Neural progenitor cell (in vitro differentiated cells): ENCODE data around the gene AFF3. TPM values are rescaled to one million over a fixed set of nuclear protein-coding genes. Genes with fewer than 3 reads are reported as not detected.
"Not testable (repeated sequence)": the region's sequence is repeated elsewhere in the genome, so short reads cannot be mapped to it uniquely, and the experiment has no call there.

Experiments used
- DNase-seq: peaks from one replicate; pipeline ENCODE4 v3.0.0-alpha.2; 2016; ENCODE audit warnings: low spot score
- H2AFZ ChIP-seq: fragments of 200-600 bp; sonication (generic); replicated peaks from 2 replicates; pipeline ENCODE4 v1.6.1; 2016; ENCODE audit warnings: antibody characterized with exemption
- H3F3A ChIP-seq: fragments of 200-600 bp; sonication (generic); 2 replicates; pipeline ENCODE4 v1.6.1; 2016; ENCODE audit warnings: antibody characterized with exemption, low read depth
- H3K27ac ChIP-seq: fragments of 200-600 bp; sonication (generic); 2 replicates; pipeline ENCODE4 v1.5.1; 2016; ENCODE audit warnings: mild to moderate bottlenecking
- H3K27me3 ChIP-seq: fragments of 200-600 bp; sonication (generic); 2 replicates; pipeline ENCODE4 v1.6.1; 2016; ENCODE audit warnings: mild to moderate bottlenecking, moderate library complexity
- H3K36me3 ChIP-seq: fragments of 200-600 bp; sonication (generic); 2 replicates; pipeline ENCODE4 v1.5.1; 2016
- H3K4me1 ChIP-seq: fragments of 200-600 bp; sonication (generic); 2 replicates; pipeline ENCODE4 v1.6.1; 2016; ENCODE audit warnings: mixed run types
- H3K4me2 ChIP-seq: fragments of 200-600 bp; sonication (generic); 2 replicates; pipeline ENCODE4 v1.6.1; 2016
- H3K4me3 ChIP-seq: fragments of 200-600 bp; sonication (generic); 2 replicates; pipeline ENCODE4 v1.5.1; 2016
- H3K79me2 ChIP-seq: fragments of 200-600 bp; sonication (generic); 2 replicates; pipeline ENCODE4 v1.6.1; 2016; ENCODE audit warnings: low read depth
- H3K9ac ChIP-seq: fragments of 200-600 bp; sonication (generic); 2 replicates; pipeline ENCODE4 v1.6.1; 2016
- H3K9me3 ChIP-seq: fragments of 200-600 bp; sonication (generic); 2 replicates; pipeline ENCODE4 v1.5.1; 2016; ENCODE audit warnings: low read depth
- H4K20me1 ChIP-seq: fragments of 200-600 bp; sonication (generic); 2 replicates; pipeline ENCODE4 v1.6.1; 2016; ENCODE audit warnings: low read depth
- H3K27ac Mint-ChIP-seq: 3 replicates; pipeline ENCODE4 v1.8.0; 2021; ENCODE audit warnings: mixed read lengths
- H3K27me3 Mint-ChIP-seq: 2 replicates; pipeline ENCODE4 v1.8.0; 2022; ENCODE audit warnings: low read depth, mild to moderate bottlenecking, inconsistent platforms, moderate library complexity, mixed read lengths; ENCODE audit not compliant: insufficient read depth
- H3K36me3 Mint-ChIP-seq: 3 replicates; pipeline ENCODE4 v1.8.0; 2021; ENCODE audit warnings: mixed read lengths
- H3K4me1 Mint-ChIP-seq: 3 replicates; pipeline ENCODE4 v1.8.0; 2021; ENCODE audit warnings: mixed read lengths
- H3K4me3 Mint-ChIP-seq: 3 replicates; pipeline ENCODE4 v1.8.0; 2021; ENCODE audit warnings: mild to moderate bottlenecking, moderate library complexity, mixed read lengths
- H3K9me3 Mint-ChIP-seq: 3 replicates; pipeline ENCODE4 v1.8.0; 2020; ENCODE audit warnings: mixed read lengths
- EZH2 ChIP-seq: fragments of 200-600 bp; sonication (generic); IDR thresholded peaks from 2 replicates; pipeline ENCODE4 v1.6.1; 2017; ENCODE audit warnings: antibody characterized with exemption, mild to moderate bottlenecking, moderate library complexity
- EZH2phosphoT487 ChIP-seq: fragments of 200-600 bp; sonication (generic); IDR thresholded peaks from 2 replicates; pipeline ENCODE4 v1.6.1; 2017; ENCODE audit warnings: antibody characterized with exemption
- total RNA-seq: library from RNA; depleted of rRNA; stranded (reverse); fragments of >200 nt; gene quantifications from 2 replicates; pipeline ENCODE4 v1.2.3, GENCODE V29; 2015; ENCODE audit warnings: low replicate concordance
- TF ChIP-seq, protein P1 (sequence below): fragments of 200-600 bp; sonication (generic); IDR thresholded peaks from 2 replicates; pipeline ENCODE4 v1.5.1; 2017; ENCODE audit warnings: antibody characterized with exemption, mild to moderate bottlenecking

AFF3 gene
- total RNA-seq, 1 donor from 2014 or later = 0.26 TPM

DNA sequence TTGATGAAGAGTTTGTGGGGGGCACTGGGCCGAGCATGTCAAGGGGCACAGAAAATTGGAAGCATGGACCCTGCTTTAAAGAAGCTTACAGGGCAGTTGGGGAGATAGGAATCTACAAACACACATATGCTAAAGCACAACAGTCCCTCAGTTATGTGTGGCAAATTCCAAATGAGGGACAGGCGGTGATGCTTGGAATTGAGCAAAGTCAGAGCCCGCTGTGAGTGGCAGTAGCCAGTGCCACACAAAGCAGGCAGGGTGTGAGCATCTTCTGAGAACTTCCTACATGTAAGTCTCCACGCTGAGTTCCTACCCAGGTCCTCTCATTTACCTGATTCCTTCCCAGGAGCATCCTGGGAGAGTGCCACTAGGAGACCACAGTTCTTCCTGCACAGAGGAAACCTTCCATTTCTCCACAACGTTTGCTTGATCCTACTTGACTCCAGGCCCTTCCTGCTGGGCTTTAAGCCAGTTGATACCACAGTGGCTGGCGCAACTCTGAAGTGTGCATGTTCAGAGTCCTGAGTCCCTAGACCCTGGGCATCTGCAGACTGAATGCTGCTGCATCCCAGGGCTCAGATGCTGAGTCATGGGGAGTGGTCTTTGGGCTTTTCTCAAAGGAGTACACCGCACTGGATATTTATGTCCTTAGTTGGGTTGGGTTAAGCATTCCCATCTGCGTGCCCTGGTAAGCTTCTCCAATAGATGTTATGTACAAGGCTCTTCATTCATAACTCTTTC is 365.3 kb downstream of the AFF3 start:
- Histone ChIP-seq H2AFZ (no peak overlapping the region), H3K4me3 (no peak overlapping the region), H3K79me2 (no peaks in the 10 kb centered on the region), H3K9ac (no peak overlapping the region), H4K20me1 (no peaks in the 10 kb centered on the region), H3K4me1 (no peaks in the 10 kb centered on the region), H3K36me3 (no peaks in the 10 kb centered on the region), H3K27ac (no peak overlapping the region), H3K27me3 (no peaks in the 10 kb centered on the region), H3K9me3 (peaks cover 4% of the 10 kb centered on the region), H3K4me2 (no peak overlapping the region), H3F3A (no peaks in the 10 kb centered on the region)
- DNase-seq = no peak
- peaks cover 5% of the 10 kb centered on the region for H3K36me3 Mint-ChIP-seq
- TF ChIP-seq, protein P1, sequence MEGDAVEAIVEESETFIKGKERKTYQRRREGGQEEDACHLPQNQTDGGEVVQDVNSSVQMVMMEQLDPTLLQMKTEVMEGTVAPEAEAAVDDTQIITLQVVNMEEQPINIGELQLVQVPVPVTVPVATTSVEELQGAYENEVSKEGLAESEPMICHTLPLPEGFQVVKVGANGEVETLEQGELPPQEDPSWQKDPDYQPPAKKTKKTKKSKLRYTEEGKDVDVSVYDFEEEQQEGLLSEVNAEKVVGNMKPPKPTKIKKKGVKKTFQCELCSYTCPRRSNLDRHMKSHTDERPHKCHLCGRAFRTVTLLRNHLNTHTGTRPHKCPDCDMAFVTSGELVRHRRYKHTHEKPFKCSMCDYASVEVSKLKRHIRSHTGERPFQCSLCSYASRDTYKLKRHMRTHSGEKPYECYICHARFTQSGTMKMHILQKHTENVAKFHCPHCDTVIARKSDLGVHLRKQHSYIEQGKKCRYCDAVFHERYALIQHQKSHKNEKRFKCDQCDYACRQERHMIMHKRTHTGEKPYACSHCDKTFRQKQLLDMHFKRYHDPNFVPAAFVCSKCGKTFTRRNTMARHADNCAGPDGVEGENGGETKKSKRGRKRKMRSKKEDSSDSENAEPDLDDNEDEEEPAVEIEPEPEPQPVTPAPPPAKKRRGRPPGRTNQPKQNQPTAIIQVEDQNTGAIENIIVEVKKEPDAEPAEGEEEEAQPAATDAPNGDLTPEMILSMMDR = no peak
- TF ChIP-seq EZH2phosphoT487 (no peak), EZH2 (no peak)
- no peaks in the 10 kb centered on the region for H3K27me3 Mint-ChIP-seq
- no peaks in the 10 kb centered on the region for H3K4me1 Mint-ChIP-seq
- H3K4me3 Mint-ChIP-seq = no peak overlapping the region
- H3K9me3 Mint-ChIP-seq = peaks cover 26% of the 10 kb centered on the region
- no peak overlapping the region for H3K27ac Mint-ChIP-seq

DNA sequence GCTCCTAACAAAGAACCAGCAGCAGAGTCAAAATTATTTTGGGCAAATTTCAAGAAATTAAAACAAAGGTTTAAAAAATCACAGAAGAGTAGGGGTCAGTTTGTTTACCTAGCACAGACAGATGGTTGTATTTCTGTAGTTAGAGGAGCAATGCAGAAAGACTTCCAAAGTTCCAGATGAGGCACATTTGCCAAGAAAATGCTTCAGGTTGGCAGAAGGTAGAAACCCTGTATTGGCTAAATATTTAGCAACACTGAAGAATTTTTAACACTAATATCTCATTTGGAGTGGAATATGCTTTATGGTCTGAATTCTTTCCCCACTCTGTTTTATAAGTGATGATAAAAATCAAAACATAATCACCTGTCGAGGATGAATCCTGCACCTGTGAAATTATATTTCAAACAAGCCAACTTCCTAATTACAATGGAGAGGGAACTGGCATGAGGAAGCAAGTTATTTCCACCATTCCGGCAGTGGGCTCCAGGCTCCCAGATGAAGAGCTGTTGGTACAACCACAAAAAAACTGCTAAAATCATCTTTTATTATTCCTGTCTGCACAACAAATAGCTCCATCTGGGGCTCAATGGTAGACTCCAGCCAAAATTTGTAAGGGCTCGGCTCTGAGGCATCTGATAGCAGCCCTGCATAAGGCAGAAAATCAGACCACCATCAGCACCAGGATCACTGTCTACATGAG is 366.0 kb downstream of the AFF3 start:
- no peak for TF ChIP-seq EZH2
- no peak for TF ChIP-seq EZH2phosphoT487
- TF ChIP-seq, protein P1 = no peak
- H3K36me3 Mint-ChIP-seq = peaks cover 5% of the 10 kb centered on the region
- Histone ChIP-seq H3K27me3 (no peaks in the 10 kb centered on the region), H2AFZ (no peak overlapping the region), H3K4me2 (no peak overlapping the region), H3K36me3 (no peaks in the 10 kb centered on the region), H3F3A (no peaks in the 10 kb centered on the region), H3K4me1 (no peaks in the 10 kb centered on the region), H4K20me1 (no peaks in the 10 kb centered on the region), H3K79me2 (no peaks in the 10 kb centered on the region), H3K27ac (no peak overlapping the region), H3K4me3 (no peak overlapping the region), H3K9ac (no peak overlapping the region), H3K9me3 (peaks cover 4% of the 10 kb centered on the region)
- no peak for DNase-seq
- H3K27me3 Mint-ChIP-seq = no peaks in the 10 kb centered on the region
- no peaks in the 10 kb centered on the region for H3K4me1 Mint-ChIP-seq
- peaks cover 26% of the 10 kb centered on the region for H3K9me3 Mint-ChIP-seq
- H3K4me3 Mint-ChIP-seq = no peak overlapping the region
- no peak overlapping the region for H3K27ac Mint-ChIP-seq

DNA sequence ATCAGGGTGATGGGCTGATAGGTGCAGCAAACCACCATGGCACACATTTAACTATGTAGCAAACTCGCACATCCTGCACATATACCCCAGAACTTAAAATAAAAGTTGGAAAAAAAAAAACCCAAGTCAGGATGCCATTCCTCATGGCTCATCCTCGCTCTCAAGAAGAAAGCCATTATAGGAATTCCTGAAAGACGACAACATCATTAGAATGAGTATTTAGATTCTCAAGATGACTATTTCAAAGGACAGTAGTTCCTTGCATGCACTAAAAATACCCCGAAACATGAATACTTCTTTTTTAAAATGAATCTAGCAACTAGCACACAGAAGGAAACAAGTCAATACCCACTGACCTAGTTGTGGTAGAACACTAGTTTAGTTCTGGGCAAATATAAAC is 366.8 kb downstream of the AFF3 start:
- H3K4me2 ChIP-seq = no peak overlapping the region
- Mint-ChIP-seq H3K36me3 (peaks cover 5% of the 10 kb centered on the region), H3K27me3 (peaks cover 2% of the 10 kb centered on the region), H3K27ac (no peak overlapping the region), H3K9me3 (peaks cover 26% of the 10 kb centered on the region), H3K4me1 (no peaks in the 10 kb centered on the region), H3K4me3 (no peak overlapping the region)
- no peak overlapping the region for H3K4me3 ChIP-seq
- H3K27me3 ChIP-seq = no peaks in the 10 kb centered on the region
- no peaks in the 10 kb centered on the region for H3F3A ChIP-seq
- no peaks in the 10 kb centered on the region for H3K79me2 ChIP-seq
- TF ChIP-seq EZH2phosphoT487 = no peak
- TF ChIP-seq, protein P1 = no peak
- TF ChIP-seq EZH2 = no peak
- H3K9me3 ChIP-seq = peaks cover 4% of the 10 kb centered on the region
- H4K20me1 ChIP-seq = no peaks in the 10 kb centered on the region
- H3K9ac ChIP-seq = no peak overlapping the region
- no peak overlapping the region for H2AFZ ChIP-seq
- H3K27ac ChIP-seq = no peak overlapping the region
- no peaks in the 10 kb centered on the region for H3K36me3 ChIP-seq
- no peaks in the 10 kb centered on the region for H3K4me1 ChIP-seq
- no peak for DNase-seq

DNA sequence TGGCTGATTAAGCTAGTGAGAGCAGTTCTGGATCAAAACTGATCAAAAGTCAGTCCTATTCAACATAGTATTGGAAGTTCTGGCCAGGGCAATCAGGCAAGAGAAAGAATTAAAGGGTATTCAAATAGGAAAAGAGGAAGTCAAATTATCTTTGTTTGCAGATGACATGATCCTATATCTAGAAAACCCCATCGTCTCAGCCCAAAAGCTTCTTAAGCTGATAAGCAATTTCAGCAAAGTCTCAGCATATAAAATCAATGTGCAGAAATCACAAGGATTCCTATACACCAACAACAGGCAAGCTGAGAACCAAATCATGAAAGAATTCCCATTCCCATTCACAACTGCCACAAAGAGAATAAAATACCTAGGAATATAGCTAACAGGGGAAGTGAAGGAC is 368.7 kb downstream of the AFF3 start:
- not testable (repeated sequence) for H4K20me1 ChIP-seq, H3K4me2 ChIP-seq, H3K27ac ChIP-seq, H3K9me3 ChIP-seq, H2AFZ ChIP-seq, H3F3A ChIP-seq, H3K4me1 Mint-ChIP-seq, H3K79me2 ChIP-seq, H3K4me1 ChIP-seq, H3K4me3 Mint-ChIP-seq, H3K36me3 Mint-ChIP-seq, H3K9ac ChIP-seq, H3K36me3 ChIP-seq, DNase-seq, H3K27me3 Mint-ChIP-seq, H3K27ac Mint-ChIP-seq, H3K27me3 ChIP-seq, H3K4me3 ChIP-seq
- peaks cover 22% of the 10 kb centered on the region for H3K9me3 Mint-ChIP-seq
